ENCODE data around the gene XKR7.

GRCh38 chr20:31991339-31991705, 23.4 kb downstream of the XKR7 start:
- TF ChIP-seq TCF4 (CRISPR knock-in tag; IDR thresholded peaks at IDR 0.05; ENCODE audit: borderline replicate concordance) = no peak
- no peak for TF ChIP-seq ZFP30 (CRISPR knock-in tag; IDR thresholded peaks at IDR 0.05)
- TF ChIP-seq ZFP3 (CRISPR knock-in tag; IDR thresholded peaks at IDR 0.05) = no peak
- TF ChIP-seq GLIS3 (CRISPR knock-in tag; IDR thresholded peaks at IDR 0.05) = no peak
